Left kidney (tissue), 8 donors: ENCODE data around the gene HYAL3. TPM values are rescaled to one million over a fixed set of nuclear protein-coding genes. Genes with fewer than 3 reads are reported as not detected.

Experiments used
- DNase-seq: peaks from one replicate; pipeline ENCODE4 v3.0.0-alpha.2; 2013
- long read RNA-seq, 8 donors: transcript quantifications; one replicate each; lab custom pipeline, GENCODE V29; 2026
- polyA plus RNA-seq: library from polyadenylated mRNA; unstranded; fragments of 120-200 nt; gene quantifications from one replicate; pipeline ENCODE4 v1.2.1, GENCODE V29; 2013; ENCODE audit not compliant: insufficient read length

The HYAL3 gene
- 4.1 TPM for polyA plus RNA-seq
- long read RNA-seq, donor 1, partial matches to known transcripts, result 0 of 3 reads
- long read RNA-seq, donor 1, other reads (novel, unspliced or antisense), result 0 of 3 reads
- long read RNA-seq, donor 2, partial matches to known transcripts, result 0 of 1 reads
- long read RNA-seq, donor 2, other reads (novel, unspliced or antisense), result 0 of 1 reads
- long read RNA-seq, donor 3, partial matches to known transcripts, result 0 of 1 reads
- long read RNA-seq, donor 3, other reads (novel, unspliced or antisense), result 0 of 1 reads
- long read RNA-seq, donor 4, result 0 reads
- long read RNA-seq, donor 5, partial matches to known transcripts, result 0 of 1 reads
- long read RNA-seq, donor 5, other reads (novel, unspliced or antisense), result 0 of 1 reads
- long read RNA-seq, donor 6, partial matches to known transcripts, result 0 of 1 reads
- long read RNA-seq, donor 6, other reads (novel, unspliced or antisense), result 0 of 1 reads
- long read RNA-seq, donor 7, partial matches to known transcripts, result 0 of 3 reads
- long read RNA-seq, donor 7, other reads (novel, unspliced or antisense), result 0 of 3 reads
- long read RNA-seq, donor 8, result 0 reads

DNA sequence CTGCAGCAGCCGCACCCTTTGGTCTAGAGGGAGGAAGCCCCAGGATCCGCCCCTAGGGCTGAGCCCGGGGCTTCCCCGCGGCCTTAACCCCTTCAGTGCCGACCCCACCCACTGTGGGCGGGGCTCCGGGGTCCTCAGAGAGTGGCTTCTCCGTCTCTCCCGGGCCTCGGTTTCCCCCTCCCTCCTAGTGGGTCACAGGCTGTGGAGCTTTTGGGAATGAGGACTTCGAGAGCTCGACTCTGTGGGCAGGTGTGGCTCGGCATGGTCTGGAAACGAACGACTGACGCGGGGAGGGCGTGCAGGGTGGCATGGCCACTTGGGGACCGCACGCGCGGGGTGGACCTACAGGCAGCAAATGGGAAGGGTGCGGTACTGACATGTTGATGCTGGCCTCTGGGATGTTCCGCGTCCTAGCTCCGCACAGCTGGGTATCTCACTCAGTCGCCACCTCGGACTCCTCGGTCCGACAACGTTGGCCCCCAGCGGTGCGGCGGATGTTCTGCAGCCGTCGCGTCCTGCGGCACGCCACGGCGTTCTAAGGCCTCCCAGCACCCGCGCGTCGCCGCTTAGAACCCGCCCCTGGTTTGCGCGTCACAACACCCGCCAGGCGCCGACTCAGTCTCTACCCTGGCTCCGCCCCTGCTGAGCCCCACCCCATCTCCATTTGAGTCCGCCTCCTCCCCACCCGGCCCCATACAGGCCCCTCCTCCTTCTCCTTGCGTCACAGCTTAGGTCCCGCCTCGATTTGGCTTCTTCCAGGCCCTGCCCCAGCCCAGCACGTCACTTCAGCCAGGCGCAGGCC lies at the start of gene HYAL3, which contains the start of gene NAA80:
TSS of gene HYAL3 (minus strand) at position 570 of the 802 bp plus-strand sequence. CDS start 3,803 bp downstream, outside the sequence.
TSS of gene NAA80 (minus strand) at position 570 of the 802 bp plus-strand sequence. CDS start 1,942 bp downstream, outside the sequence.
- DNase-seq, result peak; percentile 99

- DNase-seq, result no peak
Observed at GRCh38 chr3:50347187-50347813, 48.1 kb upstream of the HYAL3 start.

DNA sequence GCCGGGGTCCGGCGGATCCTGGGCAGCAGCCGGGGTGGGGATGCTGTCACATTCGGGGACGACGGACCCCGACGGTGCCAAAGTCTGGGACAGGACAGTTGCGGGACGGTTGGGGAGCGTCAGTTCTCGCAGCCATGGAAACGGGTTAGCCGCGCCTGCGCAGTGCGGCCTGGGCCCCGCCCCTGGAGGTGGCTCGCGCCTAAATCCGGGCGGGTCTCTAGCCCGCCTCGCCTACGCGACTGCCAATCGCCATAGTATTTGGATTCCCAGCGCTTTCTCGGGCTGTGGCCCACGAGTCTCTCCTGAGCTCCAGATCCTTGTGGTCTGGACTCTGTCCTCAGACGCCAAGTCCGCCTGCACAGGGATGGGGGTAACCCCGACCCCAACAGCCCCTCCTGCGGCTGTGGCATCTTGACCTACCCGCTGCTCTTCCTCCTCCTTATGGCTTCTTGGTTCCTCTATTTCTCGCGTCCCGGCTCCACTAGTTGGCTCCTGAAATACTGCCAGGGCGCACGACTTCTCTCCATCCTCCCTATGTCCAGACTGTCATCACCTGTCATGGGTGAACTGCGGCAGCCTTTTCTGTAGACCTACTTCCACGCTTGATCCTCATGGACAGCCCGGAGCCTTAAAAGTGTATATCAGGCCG lies 46.5 kb upstream of the HYAL3 start, which contains the start of gene ZMYND10:
TSS of gene ZMYND10 (minus strand) at position 147 of the 649 bp plus-strand sequence. CDS start 153 bp downstream, outside the sequence.
- DNase-seq, result no peak

GRCh38 chr3:50345008-50345407 lies 45.8 kb upstream of the HYAL3 start:
- no peak for DNase-seq

DNA sequence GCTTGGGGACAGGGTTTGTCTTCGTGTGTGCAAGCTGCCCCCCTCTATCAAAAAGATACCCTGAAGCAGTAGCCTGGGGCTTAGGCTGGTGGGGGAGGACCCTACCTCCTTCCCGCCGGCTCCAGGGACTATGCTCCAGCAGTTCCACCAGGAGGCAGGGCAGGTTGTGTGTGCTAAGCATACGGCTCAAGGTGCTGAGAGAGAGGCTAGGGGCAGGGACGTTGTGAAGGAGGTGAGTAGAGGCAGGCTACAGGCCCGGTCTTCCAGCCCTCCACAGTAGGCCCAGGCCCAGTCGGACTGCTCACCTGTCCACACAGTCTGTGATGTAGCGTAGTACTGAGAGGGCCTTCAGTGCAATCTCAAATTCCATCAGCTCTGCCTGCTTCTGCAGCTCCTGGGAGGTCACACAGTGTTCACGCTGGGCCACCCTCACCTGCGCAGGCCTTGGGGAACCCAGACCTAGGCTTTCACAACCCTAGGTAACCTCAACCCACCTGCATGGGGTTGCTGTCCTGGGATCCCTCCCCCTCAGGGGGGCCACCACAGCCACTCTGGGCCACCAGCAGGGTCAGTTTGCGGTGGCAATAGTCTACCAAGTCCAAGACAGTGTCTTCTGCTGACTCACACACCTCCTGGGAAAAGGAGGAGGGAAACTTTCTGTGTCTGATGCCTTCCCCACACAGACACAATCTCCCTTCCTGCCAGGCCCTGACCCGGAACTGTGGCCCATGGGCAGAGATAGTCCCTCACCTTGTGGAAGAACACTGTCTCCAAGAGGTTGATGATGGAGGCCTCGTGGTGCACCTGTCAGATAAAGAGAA lies 43.8 kb upstream of the HYAL3 start:
- no peak for DNase-seq

DNA sequence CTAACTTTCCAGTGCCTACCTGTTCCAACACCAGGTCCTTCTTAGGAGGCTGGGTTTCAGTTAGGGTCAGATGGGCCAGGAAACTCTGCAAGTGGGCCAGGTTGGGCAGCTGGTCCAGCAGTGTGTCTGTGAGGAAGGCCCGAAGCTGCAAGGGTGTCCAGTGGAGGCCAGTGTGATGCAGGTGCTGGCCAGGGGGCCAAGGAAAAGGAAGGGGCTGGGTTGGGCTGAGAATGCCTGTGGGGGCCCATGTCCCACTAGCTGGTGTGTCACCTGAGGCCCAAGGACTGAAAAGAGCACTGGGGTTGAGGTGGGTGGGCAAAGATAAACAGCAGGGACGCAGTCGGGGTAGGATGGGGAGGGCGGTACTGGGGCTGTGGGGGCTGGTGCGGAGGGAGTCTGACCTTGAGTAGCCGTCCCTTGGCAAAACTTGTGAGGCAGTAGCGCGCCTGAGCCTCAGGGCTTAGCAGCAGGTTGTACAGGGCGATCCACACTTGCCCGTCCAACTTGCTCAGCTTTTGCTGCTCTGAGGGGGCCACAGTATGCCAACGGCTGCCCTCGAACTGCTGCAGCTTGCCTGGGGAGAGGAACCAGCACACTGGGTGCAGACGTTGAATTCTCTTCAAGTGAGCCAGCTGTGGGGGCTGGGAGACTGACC lies 42.9 kb upstream of the HYAL3 start:
- no peak for DNase-seq

DNA sequence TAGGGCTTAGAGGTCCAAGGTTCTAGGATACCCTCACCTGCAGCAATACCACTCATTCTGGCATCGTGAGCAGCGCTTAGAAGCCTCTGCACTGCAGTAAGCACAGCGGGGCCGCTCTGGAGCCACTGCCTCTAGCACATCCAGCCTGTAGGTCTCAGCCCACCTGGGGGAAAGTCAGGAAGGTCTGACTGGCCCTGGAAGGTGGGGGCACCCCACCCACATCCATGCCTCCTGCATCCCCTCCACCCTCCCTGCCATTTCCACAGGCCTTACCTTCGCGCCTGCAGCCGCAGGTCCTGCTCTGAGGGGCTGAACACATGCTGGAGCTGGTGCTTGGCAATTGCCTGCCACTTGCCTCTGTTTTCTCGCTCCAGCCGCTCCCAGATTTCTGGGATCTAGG lies 42.3 kb upstream of the HYAL3 start:
- DNase-seq, result no peak

DNA sequence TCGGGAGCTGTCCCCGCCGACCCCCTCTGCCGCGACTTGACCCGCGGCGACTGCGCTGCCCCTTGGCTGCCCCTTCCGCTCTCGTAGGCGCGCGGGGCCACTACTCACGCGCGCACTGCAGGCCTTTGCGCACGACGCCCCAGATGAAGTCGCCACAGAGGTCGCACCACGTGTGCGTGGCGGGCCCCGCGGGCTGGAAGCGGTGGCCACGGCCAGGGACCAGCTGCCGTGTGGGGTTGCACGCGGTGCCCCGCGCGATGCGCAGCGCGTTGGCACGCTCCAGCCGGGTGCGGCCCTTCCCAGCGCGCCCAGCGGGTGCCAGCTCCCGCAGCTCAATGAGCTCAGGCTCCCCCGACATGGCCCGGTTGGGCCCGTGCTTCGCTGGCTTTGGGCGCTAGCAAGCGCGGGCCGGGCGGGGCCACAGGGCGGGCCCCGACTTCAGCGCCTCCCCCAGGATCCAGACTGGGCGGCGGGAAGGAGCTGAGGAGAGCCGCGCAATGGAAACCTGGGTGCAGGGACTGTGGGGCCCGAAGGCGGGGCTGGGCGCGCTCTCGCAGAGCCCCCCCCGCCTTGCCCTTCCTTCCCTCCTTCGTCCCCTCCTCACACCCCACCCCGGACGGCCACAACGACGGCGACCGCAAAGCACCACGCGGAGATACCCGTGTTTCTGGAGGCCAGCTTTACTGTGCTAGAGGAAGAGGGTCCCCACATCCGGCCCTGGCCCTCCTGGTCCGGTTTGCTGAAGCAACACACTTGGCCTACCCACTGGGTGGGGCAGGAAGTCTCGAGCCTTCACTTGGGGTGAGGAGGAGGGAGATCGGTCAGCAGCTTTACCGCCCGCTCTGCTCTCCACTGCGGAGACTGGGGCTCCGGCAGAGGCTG lies 41.5 kb upstream of the HYAL3 start, which contains the start of gene RASSF1:
TSS of gene RASSF1 (minus strand) at position 389 of the 882 bp plus-strand sequence. CDS start at position 358, 31 bp downstream.
- no peak for DNase-seq

DNA sequence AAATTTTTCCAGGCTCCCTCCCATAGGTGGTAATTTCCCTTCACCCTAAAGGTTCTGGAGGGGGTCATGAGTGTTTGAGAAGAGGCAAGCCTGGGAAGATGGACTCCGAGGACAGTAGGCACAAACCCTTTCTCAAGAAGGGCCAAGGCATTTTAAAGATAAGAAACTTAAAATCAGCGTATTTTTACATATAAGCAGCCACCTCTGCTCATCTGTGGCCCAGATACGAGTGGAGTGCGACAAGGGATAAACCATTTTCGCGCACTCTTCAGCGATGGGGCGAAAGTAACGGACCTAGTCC lies 40.9 kb upstream of the HYAL3 start:
- DNase-seq, result no peak

GRCh38 chr3:50339485-50340146 lies 40.4 kb upstream of the HYAL3 start:
- DNase-seq, result no peak

DNA sequence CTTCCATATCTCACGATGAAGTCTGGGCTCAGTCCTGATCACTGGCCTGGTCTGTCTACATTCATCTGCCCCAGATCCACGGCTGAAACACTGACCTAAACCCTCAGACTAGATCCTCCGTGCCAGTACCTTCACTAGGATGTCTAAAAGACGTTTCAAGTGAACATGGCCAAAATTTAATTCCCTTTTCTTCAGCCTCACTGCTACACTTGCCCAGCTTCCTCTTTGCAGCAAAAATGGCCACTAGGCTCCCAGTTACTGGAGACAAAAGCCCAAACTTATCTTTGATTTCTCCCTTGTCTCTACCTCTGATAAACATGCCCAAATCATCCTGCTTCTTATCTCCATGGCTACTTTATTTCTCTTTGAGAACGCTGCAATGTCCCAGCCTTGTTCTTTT lies 39.8 kb upstream of the HYAL3 start:
- no peak for DNase-seq

DNA sequence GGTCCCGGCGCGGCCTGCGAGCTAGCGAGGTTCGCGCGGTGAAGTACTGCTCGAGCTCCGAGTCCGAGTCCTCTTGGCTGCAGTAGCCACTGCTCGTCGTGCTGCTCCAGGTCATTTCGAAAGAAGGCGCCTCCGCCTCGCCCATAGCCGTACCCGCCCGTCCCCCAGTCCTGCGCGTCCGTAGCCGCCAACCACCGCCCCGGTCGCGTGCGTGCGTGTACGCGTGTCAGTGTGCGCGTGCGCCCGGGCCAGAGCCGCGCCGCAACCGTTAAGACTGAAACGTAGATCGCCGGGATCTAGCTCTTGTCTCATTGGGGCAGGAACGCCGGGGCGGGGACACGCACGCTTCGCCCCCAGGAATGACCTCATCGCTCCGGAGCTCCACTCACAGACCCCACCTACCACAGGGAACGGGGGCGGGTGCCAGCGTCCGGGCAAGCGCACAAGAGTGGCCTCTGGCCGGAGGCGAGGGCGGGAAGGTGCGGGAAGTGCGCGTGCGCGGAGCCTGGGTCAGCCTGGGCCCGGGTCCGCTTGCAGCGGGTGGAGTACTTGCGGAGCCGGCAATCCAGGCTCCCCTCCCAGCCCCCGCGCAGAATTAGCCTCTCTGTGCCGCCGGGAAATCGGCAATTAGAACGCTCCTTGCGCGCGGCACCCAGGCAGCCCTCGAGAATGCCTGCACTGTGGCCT lies 38.1 kb upstream of the HYAL3 start:
- DNase-seq, result peak; percentile 97

- no peak for DNase-seq
Observed at GRCh38 chr3:50336452-50337174, 37.4 kb upstream of the HYAL3 start.

- DNase-seq, result no peak
Observed at GRCh38 chr3:50334339-50335075, 35.3 kb upstream of the HYAL3 start.

DNA sequence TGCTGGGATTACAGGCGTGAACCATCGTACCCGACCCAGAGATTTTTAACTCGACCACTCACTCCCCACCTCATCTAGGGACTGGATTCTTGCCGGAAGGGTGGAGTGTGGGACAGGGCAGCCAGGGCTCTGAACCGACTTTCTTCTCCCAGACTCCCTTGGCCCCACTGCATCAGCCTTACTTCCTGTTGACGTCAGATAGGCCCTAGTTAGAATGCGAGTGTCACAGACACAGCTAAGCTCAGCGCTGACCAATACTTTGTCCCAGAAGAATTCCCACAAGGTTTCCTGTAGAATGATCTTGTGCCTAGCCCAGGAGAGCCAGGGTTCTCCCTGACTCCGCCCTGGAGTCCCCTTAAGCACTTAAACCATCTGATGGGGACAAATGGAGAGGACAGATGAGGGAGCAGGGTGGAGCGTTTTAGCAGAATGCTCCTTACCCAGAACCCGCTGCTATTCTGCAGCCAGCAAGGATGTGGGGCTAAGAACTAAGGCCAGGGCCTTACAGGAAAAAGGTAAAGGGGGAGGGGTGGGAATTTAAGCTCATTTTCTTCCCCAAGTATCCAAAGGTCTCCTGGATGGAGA lies 34.6 kb upstream of the HYAL3 start:
- no peak for DNase-seq

DNA sequence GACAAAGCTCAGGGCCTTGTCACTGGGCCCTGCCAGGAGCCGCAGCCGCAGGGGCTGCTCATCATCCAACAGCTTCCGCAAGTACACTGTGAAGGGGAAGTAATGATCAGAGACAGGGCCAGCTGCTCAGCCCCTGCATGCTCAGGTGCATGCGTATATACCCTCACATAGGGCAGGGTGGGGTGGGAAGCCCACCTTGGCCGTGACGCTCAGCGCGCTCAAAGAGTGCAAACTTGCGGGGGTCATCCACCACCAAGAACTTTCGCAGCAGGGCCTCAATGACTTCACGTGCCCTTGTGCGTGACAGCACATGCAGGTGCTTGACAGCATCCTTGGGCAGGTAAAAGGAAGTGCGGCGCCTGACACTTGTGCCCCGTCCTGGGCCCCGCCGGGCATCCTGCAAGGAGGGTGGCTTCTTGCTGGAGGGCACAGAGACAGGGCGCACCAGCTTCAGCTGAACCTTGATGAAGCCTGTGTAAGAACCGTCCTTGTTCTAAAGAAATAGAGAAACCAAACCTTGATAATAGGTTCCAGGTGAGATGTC lies 32.2 kb upstream of the HYAL3 start:
- no peak for DNase-seq
